C4-2B (cell line): ENCODE measurements around the gene SENP5.

ENCODE experiments used
- ZFX ChIP-seq: fragments of 450-650 bp; IDR thresholded peaks from 2 replicates; pipeline ENCODE4 v1.6.1; 2017
- TF ChIP-seq, protein P1 (sequence below): fragments of 450-650 bp; conservative IDR thresholded peaks from 2 replicates; pipeline ENCODE4 v1.5.1; 2017; ENCODE audit warnings: mild to moderate bottlenecking

DNA sequence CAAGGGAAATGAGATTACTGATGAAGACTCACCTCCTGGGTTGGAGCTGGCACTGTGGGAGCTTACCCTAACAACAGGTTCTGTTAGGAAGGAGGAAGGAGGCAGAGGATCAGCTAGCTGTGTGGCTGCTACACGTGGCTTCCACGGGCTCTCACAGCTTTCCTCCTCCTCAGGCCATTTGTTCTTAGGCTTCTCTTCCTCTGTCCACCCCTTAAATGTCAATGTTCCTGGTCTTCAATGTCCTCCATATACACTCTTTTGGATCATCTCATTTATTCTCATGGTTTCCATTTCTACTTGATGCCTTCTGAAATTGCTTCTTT, 95.9 kb downstream of the SENP5 start:
- TF ChIP-seq, protein P1, sequence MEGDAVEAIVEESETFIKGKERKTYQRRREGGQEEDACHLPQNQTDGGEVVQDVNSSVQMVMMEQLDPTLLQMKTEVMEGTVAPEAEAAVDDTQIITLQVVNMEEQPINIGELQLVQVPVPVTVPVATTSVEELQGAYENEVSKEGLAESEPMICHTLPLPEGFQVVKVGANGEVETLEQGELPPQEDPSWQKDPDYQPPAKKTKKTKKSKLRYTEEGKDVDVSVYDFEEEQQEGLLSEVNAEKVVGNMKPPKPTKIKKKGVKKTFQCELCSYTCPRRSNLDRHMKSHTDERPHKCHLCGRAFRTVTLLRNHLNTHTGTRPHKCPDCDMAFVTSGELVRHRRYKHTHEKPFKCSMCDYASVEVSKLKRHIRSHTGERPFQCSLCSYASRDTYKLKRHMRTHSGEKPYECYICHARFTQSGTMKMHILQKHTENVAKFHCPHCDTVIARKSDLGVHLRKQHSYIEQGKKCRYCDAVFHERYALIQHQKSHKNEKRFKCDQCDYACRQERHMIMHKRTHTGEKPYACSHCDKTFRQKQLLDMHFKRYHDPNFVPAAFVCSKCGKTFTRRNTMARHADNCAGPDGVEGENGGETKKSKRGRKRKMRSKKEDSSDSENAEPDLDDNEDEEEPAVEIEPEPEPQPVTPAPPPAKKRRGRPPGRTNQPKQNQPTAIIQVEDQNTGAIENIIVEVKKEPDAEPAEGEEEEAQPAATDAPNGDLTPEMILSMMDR, result no peak
- no peak for TF ChIP-seq ZFX
